HL-60 (cell line): ENCODE results near the gene CFAP74.

Source experiments
- POLR2AphosphoS5 ChIP-seq: IDR thresholded peaks from 2 replicates; pipeline ENCODE4 v1.6.1; 2012; ENCODE audit warnings: low read depth
- TF ChIP-seq, protein P1 (sequence below): IDR thresholded peaks from one replicate; pipeline ENCODE4 v1.5.1; 2011; ENCODE audit warnings: low read length, control low read depth, inconsistent platforms; ENCODE audit not compliant: insufficient read depth

DNA sequence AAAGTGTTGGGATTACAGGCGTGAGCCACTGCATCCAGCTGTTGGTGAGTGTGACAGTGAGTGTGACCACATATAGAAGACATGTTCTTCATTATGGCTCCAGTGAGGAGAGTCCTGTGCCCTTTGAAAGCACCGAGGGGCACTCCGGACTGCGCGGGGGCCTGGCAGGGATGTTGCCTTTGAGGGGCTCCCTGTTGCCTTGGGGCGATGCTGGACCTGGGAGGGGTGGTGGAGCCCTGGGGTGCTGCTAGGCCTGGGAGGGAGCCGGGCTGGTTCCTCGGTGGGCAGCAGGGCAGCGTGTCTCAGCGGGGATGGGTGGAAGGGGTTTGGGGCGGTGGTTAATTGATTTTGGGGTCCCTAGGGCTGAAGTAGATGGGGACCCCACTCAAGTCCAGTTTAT is 25.5 kb downstream of the CFAP74 start:
- TF ChIP-seq POLR2AphosphoS5 = no peak
- TF ChIP-seq, protein P1, sequence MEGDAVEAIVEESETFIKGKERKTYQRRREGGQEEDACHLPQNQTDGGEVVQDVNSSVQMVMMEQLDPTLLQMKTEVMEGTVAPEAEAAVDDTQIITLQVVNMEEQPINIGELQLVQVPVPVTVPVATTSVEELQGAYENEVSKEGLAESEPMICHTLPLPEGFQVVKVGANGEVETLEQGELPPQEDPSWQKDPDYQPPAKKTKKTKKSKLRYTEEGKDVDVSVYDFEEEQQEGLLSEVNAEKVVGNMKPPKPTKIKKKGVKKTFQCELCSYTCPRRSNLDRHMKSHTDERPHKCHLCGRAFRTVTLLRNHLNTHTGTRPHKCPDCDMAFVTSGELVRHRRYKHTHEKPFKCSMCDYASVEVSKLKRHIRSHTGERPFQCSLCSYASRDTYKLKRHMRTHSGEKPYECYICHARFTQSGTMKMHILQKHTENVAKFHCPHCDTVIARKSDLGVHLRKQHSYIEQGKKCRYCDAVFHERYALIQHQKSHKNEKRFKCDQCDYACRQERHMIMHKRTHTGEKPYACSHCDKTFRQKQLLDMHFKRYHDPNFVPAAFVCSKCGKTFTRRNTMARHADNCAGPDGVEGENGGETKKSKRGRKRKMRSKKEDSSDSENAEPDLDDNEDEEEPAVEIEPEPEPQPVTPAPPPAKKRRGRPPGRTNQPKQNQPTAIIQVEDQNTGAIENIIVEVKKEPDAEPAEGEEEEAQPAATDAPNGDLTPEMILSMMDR = no peak
